ES-I3 (cell line): ENCODE results near the gene MPDZ.

Experiments used
- H3K36me3 ChIP-seq: 2 replicates; pipeline ENCODE4 v1.6.1; 2013; ENCODE audit warnings: mild to moderate bottlenecking, low read length, control low read depth, moderate library complexity; ENCODE audit not compliant: insufficient read depth
- H3K4me1 ChIP-seq: 2 replicates; pipeline ENCODE4 v1.6.1; 2013; ENCODE audit warnings: mild to moderate bottlenecking, control low read depth, low read length; ENCODE audit not compliant: insufficient read depth
- H3K9ac ChIP-seq: 2 replicates; pipeline ENCODE4 v1.6.1; 2013; ENCODE audit warnings: low read depth, mild to moderate bottlenecking, low read length, moderate library complexity
- H3K9me3 ChIP-seq: 2 replicates; pipeline ENCODE4 v1.6.1; 2013; ENCODE audit warnings: mild to moderate bottlenecking, low read length, moderate library complexity; ENCODE audit not compliant: control insufficient read depth, insufficient read depth

MPDZ gene

GRCh38 chr9:13127131-13127530 lies 152.4 kb downstream of the MPDZ start:
- Histone ChIP-seq H3K9ac (no peak overlapping the region), H3K9me3 (no peaks in the 10 kb centered on the region), H3K4me1 (no peaks in the 10 kb centered on the region), H3K36me3 (peaks cover under 1% of the 10 kb centered on the region)

GRCh38 chr9:13125261-13125660 lies 154.2 kb downstream of the MPDZ start:
- no peak overlapping the region for H3K9ac ChIP-seq
- no peaks in the 10 kb centered on the region for H3K9me3 ChIP-seq
- H3K4me1 ChIP-seq = no peaks in the 10 kb centered on the region
- no peaks in the 10 kb centered on the region; the same call in none of the 2 replicates for H3K36me3 ChIP-seq

GRCh38 chr9:13122756-13123369 lies 156.6 kb downstream of the MPDZ start:
- Histone ChIP-seq H3K36me3 (no peaks in the 10 kb centered on the region; the same call in none of the 2 replicates), H3K4me1 (no peaks in the 10 kb centered on the region), H3K9me3 (no peaks in the 10 kb centered on the region), H3K9ac (no peak overlapping the region)

- H3K4me1 ChIP-seq = no peaks in the 10 kb centered on the region
- no peak overlapping the region for H3K9ac ChIP-seq
- no peaks in the 10 kb centered on the region; the same call in none of the 2 replicates for H3K36me3 ChIP-seq
- no peaks in the 10 kb centered on the region for H3K9me3 ChIP-seq
Observed at GRCh38 chr9:13118313-13118712, 161.2 kb downstream of the MPDZ start.

- Histone ChIP-seq H3K36me3 (no peaks in the 10 kb centered on the region; the same call in 1 of the 2 replicates), H3K9ac (no peak overlapping the region), H3K9me3 (no peaks in the 10 kb centered on the region), H3K4me1 (no peaks in the 10 kb centered on the region)
Observed at GRCh38 chr9:13116292-13116691, 163.2 kb downstream of the MPDZ start.

GRCh38 chr9:13113751-13114150 lies 165.7 kb downstream of the MPDZ start:
- Histone ChIP-seq H3K36me3 (no peaks in the 10 kb centered on the region), H3K4me1 (no peaks in the 10 kb centered on the region; the same call in 1 of the 2 replicates), H3K9me3 (no peaks in the 10 kb centered on the region), H3K9ac (no peak overlapping the region)

GRCh38 chr9:13113216-13113615 lies 166.3 kb downstream of the MPDZ start:
- Histone ChIP-seq H3K4me1 (no peaks in the 10 kb centered on the region; the same call in 1 of the 2 replicates), H3K9me3 (no peaks in the 10 kb centered on the region), H3K36me3 (no peaks in the 10 kb centered on the region), H3K9ac (no peak overlapping the region)

- Histone ChIP-seq H3K9me3 (no peaks in the 10 kb centered on the region), H3K36me3 (no peaks in the 10 kb centered on the region), H3K9ac (no peak overlapping the region), H3K4me1 (no peaks in the 10 kb centered on the region; the same call in 1 of the 2 replicates)
Observed at GRCh38 chr9:13111778-13112177, 167.7 kb downstream of the MPDZ start.

GRCh38 chr9:13110766-13111417 lies 168.6 kb downstream of the MPDZ start:
- Histone ChIP-seq H3K9ac (no peak overlapping the region), H3K4me1 (no peaks in the 10 kb centered on the region; the same call in 1 of the 2 replicates), H3K36me3 (no peaks in the 10 kb centered on the region), H3K9me3 (no peaks in the 10 kb centered on the region)

GRCh38 chr9:13109781-13110180 lies 169.7 kb downstream of the MPDZ start:
- no peaks in the 10 kb centered on the region for H3K9me3 ChIP-seq
- no peaks in the 10 kb centered on the region; the same call in 1 of the 2 replicates for H3K4me1 ChIP-seq
- no peaks in the 10 kb centered on the region for H3K36me3 ChIP-seq
- no peak overlapping the region for H3K9ac ChIP-seq

- no peaks in the 10 kb centered on the region; the same call in 1 of the 2 replicates for H3K4me1 ChIP-seq
- no peaks in the 10 kb centered on the region for H3K36me3 ChIP-seq
- H3K9ac ChIP-seq = no peak overlapping the region
- H3K9me3 ChIP-seq = no peaks in the 10 kb centered on the region
Observed at GRCh38 chr9:13107008-13107407, 172.5 kb downstream of the MPDZ start.

- H3K9me3 ChIP-seq = no peaks in the 10 kb centered on the region
Observed at GRCh38 chr9:13100914-13101572, 178.4 kb downstream of the MPDZ start.

GRCh38 chr9:13095056-13095455 lies 184.4 kb downstream of the MPDZ start:
- H3K36me3 ChIP-seq = no peaks in the 10 kb centered on the region

More at GRCh38 chr9:13100914-13101572, 178.4 kb downstream of the MPDZ start:
- H3K4me1 ChIP-seq = no peaks in the 10 kb centered on the region
- H3K36me3 ChIP-seq = no peaks in the 10 kb centered on the region
- H3K9ac ChIP-seq = no peak overlapping the region

GRCh38 chr9:13090628-13091027 lies 188.9 kb downstream of the MPDZ start:
- Histone ChIP-seq H3K36me3 (no peaks in the 10 kb centered on the region), H3K9ac (no peak overlapping the region), H3K9me3 (no peaks in the 10 kb centered on the region), H3K4me1 (no peaks in the 10 kb centered on the region)

More at GRCh38 chr9:13095056-13095455, 184.4 kb downstream of the MPDZ start:
- no peaks in the 10 kb centered on the region for H3K9me3 ChIP-seq
- no peak overlapping the region for H3K9ac ChIP-seq
- H3K4me1 ChIP-seq = no peaks in the 10 kb centered on the region

- Histone ChIP-seq H3K9ac (no peak overlapping the region), H3K36me3 (no peaks in the 10 kb centered on the region), H3K4me1 (no peaks in the 10 kb centered on the region), H3K9me3 (no peaks in the 10 kb centered on the region)
Observed at GRCh38 chr9:13089666-13090065, 189.8 kb downstream of the MPDZ start.
